Naive thymus-derived CD8-positive, alpha-beta T cell (primary cell): ENCODE measurements around the gene RORC. TPM values are rescaled to one million over a fixed set of nuclear protein-coding genes. Genes with fewer than 3 reads are reported as not detected.
"Not testable (repeated sequence)": the region's sequence is repeated elsewhere in the genome, so short reads cannot be mapped to it uniquely, and the experiment has no call there.

ENCODE experiments used
- ATAC-seq, 2 donors: fragments of 150-1000 bp; cut with Tn5 transposase in 1 of 2; sonication (Bioruptor Pico), chemical (Tn5 transposase) in 1 of 2; 1 replicate in 1 of 2; 2 replicates in 1 of 2; pipeline ENCODE4 v1.10.0; 2021; ENCODE audit warnings: mild to moderate bottlenecking in 2 of 2, moderate library complexity in 2 of 2
- POLR2A ChIA-PET: fragments of 350-600 bp; sonication (Branson Sonifier 250); formaldehyde crosslinking; loops from one replicate; lab custom pipeline; 2021; ENCODE audit warnings: antibody characterized with exemption; lab: Charles Lee
- DNase-seq, 10 donors: peaks; one replicate each; pipeline versions ENCODE4 v3.0.0 to v3.0.0-alpha.2; 2020 to 2022
- H3K27ac Mint-ChIP-seq, 10 donors: one replicate each; pipeline ENCODE4 v1.8.0; 2020 to 2022; ENCODE audit warnings: mild to moderate bottlenecking in 10 of 10, mixed read lengths in 10 of 10, moderate library complexity in 4 of 10, inconsistent platforms in 1 of 10
- H3K27me3 Mint-ChIP-seq, 5 donors: one replicate each; pipeline ENCODE4 v1.8.0; 2021 to 2022; ENCODE audit warnings: mixed read lengths in 5 of 5
- H3K36me3 Mint-ChIP-seq, 3 donors: one replicate each; pipeline ENCODE4 v1.8.0; 2020 to 2022; ENCODE audit warnings: mixed read lengths in 3 of 3, mild to moderate bottlenecking in 2 of 3, inconsistent platforms in 1 of 3
- H3K4me1 Mint-ChIP-seq, 4 donors: one replicate each; pipeline ENCODE4 v1.8.0; 2021 to 2022; ENCODE audit warnings: mixed read lengths in 4 of 4
- H3K4me3 Mint-ChIP-seq, 10 donors: one replicate each; pipeline ENCODE4 v1.8.0; 2020 to 2022; ENCODE audit warnings: mild to moderate bottlenecking in 10 of 10, mixed read lengths in 10 of 10, moderate library complexity in 6 of 10, inconsistent platforms in 1 of 10
- H3K9me3 Mint-ChIP-seq, 9 donors: one replicate each; pipeline ENCODE4 v1.8.0; 2020 to 2022; ENCODE audit warnings: mixed read lengths in 9 of 9, mild to moderate bottlenecking in 3 of 9, inconsistent platforms in 1 of 9, moderate library complexity in 1 of 9
- polyA plus RNA-seq, 3 donors: library from polyadenylated mRNA; unstranded; fragments of 300-500 nt; fragmentation: Illumina TruSeq; gene quantifications; one replicate each; pipeline ENCODE4 v1.2.3, GENCODE V29; 2021
- total RNA-seq, 8 experiments: library from RNA in 2 of 8; stranded (reverse) in 2 of 8; gene quantifications; one replicate each; pipeline ENCODE4 v1.2.3 and lab custom pipeline; 2021 to 2026

RORC gene
- total RNA-seq, result not detected
- under 1 TPM in 1 of 3 donors, not detected in 2; 0.06 TPM for polyA plus RNA-seq
- 0 to 2.5 (median 0.22) reads per million in 6 experiments for total RNA-seq (lab: John Stamatoyannopoulos, UW)

- Mint-ChIP-seq H3K27ac (peak within 1 kb of the TSS in 9 of 10 donors; percentile 25 to 90 (median 85)), H3K9me3 (no peaks in the 10 kb centered on the region), H3K36me3 (no peaks in the 10 kb centered on the region), H3K4me3 (peak within 1 kb of the TSS in 6 of 10 donors; percentile 29 to 60 (median 40)), H3K27me3 (peaks cover 0 to 2% (median 0%) of the 10 kb centered on the region in 5 donors), H3K4me1 (peaks cover 39 to 78% (median 74%) of the 10 kb centered on the region in 4 donors)
- DNase-seq, result peak in 1 of 10 donors; percentile 52
- no peak for ATAC-seq
- POLR2A ChIA-PET, result no interaction called here
Observed at GRCh38 chr1:151831605-151832004, at the start of gene RORC. TSS of gene RORC (minus strand) at chr1:151831802. CDS start at chr1:151831764, 38 bp downstream.

- H3K9me3 Mint-ChIP-seq, result no peaks in the 10 kb centered on the region
- peaks cover 0 to 63% (median 10%) of the 10 kb centered on the region in 3 donors for H3K36me3 Mint-ChIP-seq
- POLR2A ChIA-PET, result no interaction called here
- no peak overlapping the region for H3K4me3 Mint-ChIP-seq
- no peak for ATAC-seq
- peak overlapping the region in 5 of 10 donors; percentile 6 to 65 (median 27) for H3K27ac Mint-ChIP-seq
- H3K27me3 Mint-ChIP-seq, result no peaks in the 10 kb centered on the region
- peaks cover 12 to 19% (median 13%) of the 10 kb centered on the region in 4 donors for H3K4me1 Mint-ChIP-seq
- DNase-seq, result no peak
Observed at GRCh38 chr1:151875419-151876097, 44.0 kb upstream of the RORC start.

GRCh38 chr1:151872776-151873175 is 41.2 kb upstream of the RORC start:
- Mint-ChIP-seq H3K27ac (peak overlapping the region in 6 of 10 donors; percentile 53 to 80 (median 62)), H3K36me3 (peaks cover 0 to 46% (median 10%) of the 10 kb centered on the region in 3 donors), H3K4me1 (peaks cover 9 to 28% (median 16%) of the 10 kb centered on the region in 4 donors)
- H3K27me3 Mint-ChIP-seq, POLR2A ChIA-PET, ATAC-seq, DNase-seq, H3K9me3 Mint-ChIP-seq, H3K4me3 Mint-ChIP-seq: not testable (repeated sequence)

- no peak for ATAC-seq
- no peak overlapping the region for H3K4me3 Mint-ChIP-seq
- H3K36me3 Mint-ChIP-seq, result peaks cover 0 to 35% (median 10%) of the 10 kb centered on the region in 3 donors
- peak overlapping the region in 6 of 10 donors; percentile 1 to 74 (median 41) for H3K27ac Mint-ChIP-seq
- POLR2A ChIA-PET, result interaction anchor here (0.7 to 1.2 kb wide), 4 partner anchors 11 to 54 kb away, joined by 3 to 7 read pairs (median 4); no protein-coding TSS in a partner anchor
- H3K27me3 Mint-ChIP-seq, result no peaks in the 10 kb centered on the region
- no peak for DNase-seq
- peaks cover 6 to 31% (median 16%) of the 10 kb centered on the region in 4 donors for H3K4me1 Mint-ChIP-seq
- H3K9me3 Mint-ChIP-seq, result no peaks in the 10 kb centered on the region
Observed at GRCh38 chr1:151871284-151872030, 39.9 kb upstream of the RORC start.

- Mint-ChIP-seq H3K27ac (no peak overlapping the region), H3K4me1 (peaks cover 0 to 16% (median 5%) of the 10 kb centered on the region in 4 donors), H3K36me3 (peaks cover 0 to 9% (median 3%) of the 10 kb centered on the region in 3 donors), H3K27me3 (no peaks in the 10 kb centered on the region), H3K4me3 (no peak overlapping the region), H3K9me3 (no peaks in the 10 kb centered on the region)
- POLR2A ChIA-PET, result no interaction called here
- ATAC-seq (no peak), DNase-seq (no peak)
Observed at GRCh38 chr1:151868486-151868885, 36.9 kb upstream of the RORC start.

GRCh38 chr1:151867765-151868411 is 36.3 kb upstream of the RORC start:
- Mint-ChIP-seq H3K27me3 (no peaks in the 10 kb centered on the region), H3K9me3 (no peaks in the 10 kb centered on the region), H3K27ac (peak overlapping the region in 3 of 10 donors; percentile 11 to 61 (median 35)), H3K4me3 (no peak overlapping the region), H3K4me1 (peaks cover 0 to 12% (median 5%) of the 10 kb centered on the region in 4 donors), H3K36me3 (peaks cover 0 to 3% (median under 1%) of the 10 kb centered on the region in 3 donors)
- POLR2A ChIA-PET, result no interaction called here
- DNase-seq, result no peak
- ATAC-seq, result no peak

- ATAC-seq (no peak), DNase-seq (no peak)
- H3K4me3 Mint-ChIP-seq, result no peak overlapping the region
- peaks cover 0 to 12% (median 6%) of the 10 kb centered on the region in 4 donors for H3K4me1 Mint-ChIP-seq
- POLR2A ChIA-PET, result no interaction called here
- peak overlapping the region in 1 of 10 donors; percentile 61 for H3K27ac Mint-ChIP-seq
- peaks cover 0 to 2% (median 0%) of the 10 kb centered on the region in 3 donors for H3K36me3 Mint-ChIP-seq
- peaks cover 0 to 1% (median 0%) of the 10 kb centered on the region in 5 donors for H3K27me3 Mint-ChIP-seq
- H3K9me3 Mint-ChIP-seq, result no peaks in the 10 kb centered on the region
Observed at GRCh38 chr1:151867321-151867720, 35.7 kb upstream of the RORC start.

- DNase-seq (no peak), ATAC-seq (no peak)
- no peaks in the 10 kb centered on the region for H3K9me3 Mint-ChIP-seq
- H3K27me3 Mint-ChIP-seq, result peaks cover 0 to 2% (median 1%) of the 10 kb centered on the region in 5 donors
- no peak overlapping the region for H3K27ac Mint-ChIP-seq
- peaks cover 0 to 12% (median 6%) of the 10 kb centered on the region in 4 donors for H3K4me1 Mint-ChIP-seq
- H3K4me3 Mint-ChIP-seq, result no peak overlapping the region
- H3K36me3 Mint-ChIP-seq, result no peaks in the 10 kb centered on the region
- POLR2A ChIA-PET, result interaction anchor here (0.6 to 1.9 kb wide), 2 partner anchors 34 to 40 kb away, joined by 4 to 5 read pairs; no protein-coding TSS in a partner anchor
Observed at GRCh38 chr1:151864411-151864810, 32.8 kb upstream of the RORC start.

- ATAC-seq (no peak), DNase-seq (no peak)
- no peak overlapping the region for H3K4me3 Mint-ChIP-seq
- H3K27me3 Mint-ChIP-seq, result peaks cover 0 to 4% (median 1%) of the 10 kb centered on the region in 5 donors
- POLR2A ChIA-PET, result no interaction called here
- no peaks in the 10 kb centered on the region for H3K9me3 Mint-ChIP-seq
- H3K27ac Mint-ChIP-seq, result no peak overlapping the region
- H3K36me3 Mint-ChIP-seq, result no peaks in the 10 kb centered on the region
- H3K4me1 Mint-ChIP-seq, result peaks cover 0 to 5% (median 1%) of the 10 kb centered on the region in 4 donors
Observed at GRCh38 chr1:151862604-151863003, 31.0 kb upstream of the RORC start.

GRCh38 chr1:151860504-151861187 is 29.0 kb upstream of the RORC start:
- no peaks in the 10 kb centered on the region for H3K9me3 Mint-ChIP-seq
- H3K27ac Mint-ChIP-seq, result peak overlapping the region in 1 of 10 donors; percentile 69
- H3K4me1 Mint-ChIP-seq, result peaks cover 0 to 9% (median 0%) of the 10 kb centered on the region in 4 donors
- peaks cover 0 to 4% (median 1%) of the 10 kb centered on the region in 5 donors for H3K27me3 Mint-ChIP-seq
- POLR2A ChIA-PET, result interaction anchor here (0.5 kb wide), 1 partner anchor 1288 kb away, joined by 6 read pairs; no protein-coding TSS in a partner anchor
- DNase-seq (no peak), ATAC-seq (no peak)
- H3K4me3 Mint-ChIP-seq, result no peak overlapping the region
- H3K36me3 Mint-ChIP-seq, result no peaks in the 10 kb centered on the region

- no peak overlapping the region for H3K4me3 Mint-ChIP-seq
- POLR2A ChIA-PET, result no interaction called here
- peaks cover 0 to 4% (median 1%) of the 10 kb centered on the region in 5 donors for H3K27me3 Mint-ChIP-seq
- peaks cover 0 to 6% (median 0%) of the 10 kb centered on the region in 4 donors for H3K4me1 Mint-ChIP-seq
- ATAC-seq, result no peak
- H3K27ac Mint-ChIP-seq, result no peak overlapping the region
- H3K9me3 Mint-ChIP-seq, result no peaks in the 10 kb centered on the region
- DNase-seq, result no peak
- H3K36me3 Mint-ChIP-seq, result no peaks in the 10 kb centered on the region
Observed at GRCh38 chr1:151859891-151860293, 28.3 kb upstream of the RORC start.
